Bronchial smooth muscle cell (primary cell): ENCODE measurements around the gene RBP2. TPM values are rescaled to one million over a fixed set of nuclear protein-coding genes. Genes with fewer than 3 reads are reported as not detected.

Experiments used
- total RNA-seq: library from RNA; depleted of rRNA; stranded (reverse); fragments of >200 nt; gene quantifications from 2 replicates; pipeline ENCODE4 v1.2.1, GENCODE V29; 2014

RBP2 gene
- not detected in 2 replicates for total RNA-seq

GRCh38 chr3:139476348-139476747 lies at the start of gene RBP2:
Gene RBP2 (minus strand): TSS chr3:139476516. CDS start chr3:139476459, 57 bp downstream.

Other genes starting within 250 kb of the RBP2 start
- 72.2 and 76.4 TPM in 2 replicates for gene MRPS22, start 132.5 kb downstream of the RBP2 start, total RNA-seq
- gene COPB2, start 86.9 kb downstream of the RBP2 start, total RNA-seq: 242 and 309 TPM in 2 replicates
- gene RBP1, start 63.2 kb upstream of the RBP2 start, total RNA-seq: 33.0 and 34.2 TPM in 2 replicates
- gene NMNAT3, start 201.5 kb upstream of the RBP2 start, total RNA-seq: 0.32 and 0.60 TPM in 2 replicates